ENCODE data around the gene FFAR4. TPM values are rescaled to one million over a fixed set of nuclear protein-coding genes. Genes with fewer than 3 reads are reported as not detected.

FFAR4 gene
- total RNA-seq, 1 experiment from 2014 or later = 0.16 TPM

GRCh38 chr10:93591065-93591808 lies 24.8 kb downstream of the FFAR4 start:
- H3K27me3 ChIP-seq = no peaks in the 10 kb centered on the region
- no peak for DNase-seq
- H3K4me3 ChIP-seq = no peak overlapping the region
- H3K9me3 ChIP-seq = no peaks in the 10 kb centered on the region
- no peaks in the 10 kb centered on the region for H3K36me3 ChIP-seq

GRCh38 chr10:93593254-93593653 lies 26.8 kb downstream of the FFAR4 start:
- no peaks in the 10 kb centered on the region for H3K9me3 ChIP-seq
- no peaks in the 10 kb centered on the region for H3K27me3 ChIP-seq
- DNase-seq = no peak
- H3K36me3 ChIP-seq = no peaks in the 10 kb centered on the region
- no peak overlapping the region for H3K4me3 ChIP-seq

- Histone ChIP-seq H3K36me3 (no peaks in the 10 kb centered on the region), H3K4me3 (no peak overlapping the region), H3K9me3 (no peaks in the 10 kb centered on the region), H3K27me3 (no peaks in the 10 kb centered on the region)
- DNase-seq = no peak
Measured at GRCh38 chr10:93593749-93594148, 27.3 kb downstream of the FFAR4 start.

- Histone ChIP-seq H3K9me3 (no peaks in the 10 kb centered on the region), H3K27me3 (no peaks in the 10 kb centered on the region)
- no peak for DNase-seq
Measured at GRCh38 chr10:93594518-93594917, 28.1 kb downstream of the FFAR4 start.

GRCh38 chr10:93595378-93596161 lies 29.1 kb downstream of the FFAR4 start:
- Histone ChIP-seq H3K4me3 (no peak overlapping the region), H3K9me3 (no peaks in the 10 kb centered on the region), H3K36me3 (no peaks in the 10 kb centered on the region), H3K27me3 (no peaks in the 10 kb centered on the region)
- no peak for DNase-seq

More at GRCh38 chr10:93594518-93594917, 28.1 kb downstream of the FFAR4 start:
- H3K36me3 ChIP-seq = no peaks in the 10 kb centered on the region
- H3K4me3 ChIP-seq = no peak overlapping the region

GRCh38 chr10:93596539-93596938 lies 30.1 kb downstream of the FFAR4 start:
- Histone ChIP-seq H3K4me3 (no peak overlapping the region), H3K9me3 (no peaks in the 10 kb centered on the region), H3K27me3 (no peaks in the 10 kb centered on the region), H3K36me3 (no peaks in the 10 kb centered on the region)
- DNase-seq = no peak

GRCh38 chr10:93597075-93597599 lies 30.7 kb downstream of the FFAR4 start:
- Histone ChIP-seq H3K36me3 (no peaks in the 10 kb centered on the region), H3K27me3 (no peaks in the 10 kb centered on the region), H3K9me3 (no peaks in the 10 kb centered on the region), H3K4me3 (no peak overlapping the region)
- no peak for DNase-seq

- no peak for DNase-seq
- H3K4me3 ChIP-seq = no peak overlapping the region
- H3K36me3 ChIP-seq = no peaks in the 10 kb centered on the region
- no peaks in the 10 kb centered on the region for H3K27me3 ChIP-seq
- no peaks in the 10 kb centered on the region for H3K9me3 ChIP-seq
Measured at GRCh38 chr10:93598157-93598556, 31.7 kb downstream of the FFAR4 start.

GRCh38 chr10:93599335-93599734 lies 32.9 kb downstream of the FFAR4 start:
- Histone ChIP-seq H3K36me3 (no peaks in the 10 kb centered on the region), H3K4me3 (no peak overlapping the region), H3K27me3 (no peaks in the 10 kb centered on the region), H3K9me3 (no peaks in the 10 kb centered on the region)
- no peak for DNase-seq

GRCh38 chr10:93599778-93600177 lies 33.3 kb downstream of the FFAR4 start:
- no peaks in the 10 kb centered on the region for H3K9me3 ChIP-seq
- H3K4me3 ChIP-seq = no peak overlapping the region
- no peak for DNase-seq
- H3K27me3 ChIP-seq = no peaks in the 10 kb centered on the region
- H3K36me3 ChIP-seq = no peaks in the 10 kb centered on the region

GRCh38 chr10:93600446-93601145 lies 34.1 kb downstream of the FFAR4 start:
- no peaks in the 10 kb centered on the region for H3K36me3 ChIP-seq
- peak overlapping the region; percentile 47 for H3K4me3 ChIP-seq
- peak; percentile 43 for DNase-seq
- no peaks in the 10 kb centered on the region for H3K9me3 ChIP-seq
- no peaks in the 10 kb centered on the region for H3K27me3 ChIP-seq

- peak within 1 kb of the TSS; percentile 47 for H3K4me3 ChIP-seq
- 0 out of 2 replicates have a peak, but pooled peaks cover 1% of the 10 kb centered on the region for H3K27me3 ChIP-seq
- H3K9me3 ChIP-seq = no peaks in the 10 kb centered on the region
- H3K36me3 ChIP-seq = no peaks in the 10 kb centered on the region
- DNase-seq = peak; percentile 69
Measured at GRCh38 chr10:93601146-93601773, 34.8 kb downstream of the FFAR4 start, which contains the start of gene RBP4. RBP4 (minus strand) TSS chr10:93601235; CDS start chr10:93601028, 207 bp downstream.

GRCh38 chr10:93601774-93602162 lies 35.3 kb downstream of the FFAR4 start:
- DNase-seq = no peak
- Histone ChIP-seq H3K27me3 (0 out of 2 replicates have a peak, but pooled peaks cover 2% of the 10 kb centered on the region), H3K9me3 (no peaks in the 10 kb centered on the region), H3K4me3 (peak overlapping the region; percentile 47), H3K36me3 (no peaks in the 10 kb centered on the region)

- no peak for DNase-seq
- Histone ChIP-seq H3K36me3 (no peaks in the 10 kb centered on the region), H3K9me3 (0 out of 2 replicates have a peak, but pooled peaks cover 2% of the 10 kb centered on the region), H3K27me3 (0 out of 2 replicates have a peak, but pooled peaks cover 2% of the 10 kb centered on the region), H3K4me3 (no peak overlapping the region)
Measured at GRCh38 chr10:93603023-93603422, 36.6 kb downstream of the FFAR4 start.

- H3K27me3 ChIP-seq = 0 out of 2 replicates have a peak, but pooled peaks cover 2% of the 10 kb centered on the region
- H3K4me3 ChIP-seq = no peak overlapping the region
- 0 out of 2 replicates have a peak, but pooled peaks cover 2% of the 10 kb centered on the region for H3K9me3 ChIP-seq
- no peaks in the 10 kb centered on the region for H3K36me3 ChIP-seq
- DNase-seq = no peak
Measured at GRCh38 chr10:93604146-93604545, 37.7 kb downstream of the FFAR4 start.

GRCh38 chr10:93608421-93608820 lies 42.0 kb downstream of the FFAR4 start:
- Histone ChIP-seq H3K36me3 (no peaks in the 10 kb centered on the region), H3K4me3 (no peak overlapping the region), H3K27me3 (0 out of 2 replicates have a peak, but pooled peaks cover 2% of the 10 kb centered on the region), H3K9me3 (0 out of 2 replicates have a peak, but pooled peaks cover 2% of the 10 kb centered on the region)
- DNase-seq = no peak

Data from MG63 (cell line).